ENCODE measurements around the gene NDUFA9. TPM values are rescaled to one million over a fixed set of nuclear protein-coding genes. Genes with fewer than 3 reads are reported as not detected.

NDUFA9 gene
- polyA plus RNA-seq, 2 of the 4 experiments (the other 2 are of a cell fraction), result 121 to 125 TPM

DNA sequence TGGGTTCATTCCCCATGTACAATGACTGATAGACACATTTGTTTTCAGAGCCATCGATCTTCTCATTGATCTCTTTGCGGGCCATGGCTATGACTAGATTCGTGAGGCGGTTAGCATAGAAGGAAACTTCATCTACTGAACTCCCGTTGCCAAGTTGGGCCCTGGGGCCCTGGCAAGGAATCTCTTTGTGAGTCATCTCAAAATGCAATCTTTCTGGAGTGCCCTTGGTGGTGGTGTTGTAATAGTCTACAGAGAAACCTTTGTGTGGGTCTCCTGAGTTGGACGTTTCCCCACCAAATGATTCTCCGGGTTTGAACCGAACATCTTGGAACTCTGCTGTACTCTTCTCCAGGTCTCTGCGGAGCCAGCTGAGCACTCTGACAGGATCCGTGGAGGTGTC lies 20.5 kb upstream of the NDUFA9 start:
- FAIRE-seq (no peak), ATAC-seq (no peak), DNase-seq (ENCODE audit: low read depth in 1 of 2, low spot score in 1 of 2) (no peak)
- Histone ChIP-seq H3K9me3 (no peaks in the 10 kb centered on the region), H3K4me3 (no peak overlapping the region), H3K4me2 (no peak overlapping the region), H3K4me1 (no peaks in the 10 kb centered on the region), H3K27ac (no peak overlapping the region)
- POLR2A ChIA-PET, result no interaction called here
- TF ChIP-seq SREBF2 (IDR thresholded peaks at IDR 0.05) (no peak), PHF8 (IDR thresholded peaks at IDR 0.05; ENCODE audit: borderline replicate concordance, low read depth) (no peak), GATA3 (IDR thresholded peaks at IDR 0.05; ENCODE audit: borderline replicate concordance) (no peak), NFE2L2 (conservative IDR thresholded peaks at IDR 0.05; ENCODE audit: low read length) (no peak), EHF (CRISPR knock-in tag; IDR thresholded peaks at IDR 0.05) (no peak), POLR2A (IDR thresholded peaks at IDR 0.05; ENCODE audit: low read length) (no peak), NR3C1 (IDR thresholded peaks at IDR 0.05) (no peak), JUNB (IDR thresholded peaks at IDR 0.05) (no peak), KDM1A (IDR thresholded peaks at IDR 0.05; ENCODE audit: low read depth) (no peak), TP53 (CRISPR knock-in tag; IDR thresholded peaks at IDR 0.05) (no peak), CEBPB (IDR thresholded peaks at IDR 0.05) (no peak), ZNF302 (CRISPR knock-in tag; IDR thresholded peaks at IDR 0.05) (no peak), RAD21 (conservative IDR thresholded peaks at IDR 0.05 in 1 of 2, IDR thresholded peaks at IDR 0.05 in 1 of 2) (no peak)
- TF ChIP-seq, protein P1, sequence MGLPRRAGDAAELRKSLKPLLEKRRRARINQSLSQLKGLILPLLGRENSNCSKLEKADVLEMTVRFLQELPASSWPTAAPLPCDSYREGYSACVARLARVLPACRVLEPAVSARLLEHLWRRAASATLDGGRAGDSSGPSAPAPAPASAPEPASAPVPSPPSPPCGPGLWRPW (IDR thresholded peaks at IDR 0.05), result no peak
- TF ChIP-seq, protein P2, sequence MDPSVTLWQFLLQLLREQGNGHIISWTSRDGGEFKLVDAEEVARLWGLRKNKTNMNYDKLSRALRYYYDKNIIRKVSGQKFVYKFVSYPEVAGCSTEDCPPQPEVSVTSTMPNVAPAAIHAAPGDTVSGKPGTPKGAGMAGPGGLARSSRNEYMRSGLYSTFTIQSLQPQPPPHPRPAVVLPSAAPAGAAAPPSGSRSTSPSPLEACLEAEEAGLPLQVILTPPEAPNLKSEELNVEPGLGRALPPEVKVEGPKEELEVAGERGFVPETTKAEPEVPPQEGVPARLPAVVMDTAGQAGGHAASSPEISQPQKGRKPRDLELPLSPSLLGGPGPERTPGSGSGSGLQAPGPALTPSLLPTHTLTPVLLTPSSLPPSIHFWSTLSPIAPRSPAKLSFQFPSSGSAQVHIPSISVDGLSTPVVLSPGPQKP (IDR thresholded peaks at IDR 0.05; ENCODE audit: low read depth, low read length), result no peak
- TF ChIP-seq, protein P3, sequence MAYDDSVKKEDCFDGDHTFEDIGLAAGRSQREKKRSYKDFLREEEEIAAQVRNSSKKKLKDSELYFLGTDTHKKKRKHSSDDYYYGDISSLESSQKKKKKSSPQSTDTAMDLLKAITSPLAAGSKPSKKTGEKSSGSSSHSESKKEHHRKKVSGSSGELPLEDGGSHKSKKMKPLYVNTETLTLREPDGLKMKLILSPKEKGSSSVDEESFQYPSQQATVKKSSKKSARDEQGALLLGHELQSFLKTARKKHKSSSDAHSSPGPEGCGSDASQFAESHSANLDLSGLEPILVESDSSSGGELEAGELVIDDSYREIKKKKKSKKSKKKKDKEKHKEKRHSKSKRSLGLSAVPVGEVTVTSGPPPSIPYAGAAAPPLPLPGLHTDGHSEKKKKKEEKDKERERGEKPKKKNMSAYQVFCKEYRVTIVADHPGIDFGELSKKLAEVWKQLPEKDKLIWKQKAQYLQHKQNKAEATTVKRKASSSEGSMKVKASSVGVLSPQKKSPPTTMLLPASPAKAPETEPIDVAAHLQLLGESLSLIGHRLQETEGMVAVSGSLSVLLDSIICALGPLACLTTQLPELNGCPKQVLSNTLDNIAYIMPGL (CRISPR knock-in tag; IDR thresholded peaks at IDR 0.05; ENCODE audit: borderline replicate concordance), result no peak
- WGBS (ENCODE audit: missing lambda C conversion rate), result 44% methylated on average over 10 of the region's 10 CpGs
- CTCF ChIA-PET, result interaction anchor here (1.0 to 1.6 kb wide), 3 partner anchors 10 to 130 kb away, joined by 3 read pairs; no protein-coding TSS in a partner anchor

DNA sequence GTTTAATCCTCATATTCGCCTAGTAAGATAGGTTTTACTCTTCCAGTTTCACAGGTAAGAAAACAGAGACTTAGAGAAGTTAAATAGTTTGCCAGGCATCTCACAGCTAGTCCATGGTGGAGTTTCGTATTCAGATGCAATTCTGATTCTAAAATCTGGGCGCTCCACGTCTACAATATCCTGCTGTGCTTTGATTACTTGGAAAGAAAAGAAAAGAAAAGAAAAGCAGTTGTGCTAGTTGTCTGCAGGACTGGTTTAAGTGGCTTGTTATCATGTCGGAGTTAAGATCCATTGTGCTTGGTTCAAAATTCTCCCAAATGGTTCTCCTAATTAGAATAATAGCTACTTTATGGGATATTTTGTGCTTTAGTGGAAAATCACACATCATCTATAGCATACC lies 18.7 kb upstream of the NDUFA9 start:
- whole genome bisulfite sequencing (ENCODE audit: missing lambda C conversion rate), result 14% methylated on average over 5 of the region's 5 CpGs
- ChIA-PET POLR2A (no interaction called here), CTCF (no interaction called here)
- H3K4me3 ChIP-seq, result no peak overlapping the region
- no peak for TF ChIP-seq POLR2AphosphoS2 (conservative IDR thresholded peaks at IDR 0.05; ENCODE audit: low read length)
- no peak for TF ChIP-seq FOSL2 (IDR thresholded peaks at IDR 0.05)
- TF ChIP-seq FOSL2 (CRISPR knock-in tag; IDR thresholded peaks at IDR 0.05), result no peak
- TF ChIP-seq HOXB13 (CRISPR knock-in tag; IDR thresholded peaks at IDR 0.05; ENCODE audit: low read depth), result no peak
- TF ChIP-seq SREBF2 (IDR thresholded peaks at IDR 0.05), result no peak
- H3K27ac ChIP-seq, result no peak overlapping the region
- no peak for FAIRE-seq
- no peak for DNase-seq (ENCODE audit: low read depth in 1 of 2, low spot score in 1 of 2)
- H3K9me3 ChIP-seq, result no peaks in the 10 kb centered on the region
- ATAC-seq, result no peak
- no peak overlapping the region for H3K4me2 ChIP-seq
- no peaks in the 10 kb centered on the region for H3K4me1 ChIP-seq

DNA sequence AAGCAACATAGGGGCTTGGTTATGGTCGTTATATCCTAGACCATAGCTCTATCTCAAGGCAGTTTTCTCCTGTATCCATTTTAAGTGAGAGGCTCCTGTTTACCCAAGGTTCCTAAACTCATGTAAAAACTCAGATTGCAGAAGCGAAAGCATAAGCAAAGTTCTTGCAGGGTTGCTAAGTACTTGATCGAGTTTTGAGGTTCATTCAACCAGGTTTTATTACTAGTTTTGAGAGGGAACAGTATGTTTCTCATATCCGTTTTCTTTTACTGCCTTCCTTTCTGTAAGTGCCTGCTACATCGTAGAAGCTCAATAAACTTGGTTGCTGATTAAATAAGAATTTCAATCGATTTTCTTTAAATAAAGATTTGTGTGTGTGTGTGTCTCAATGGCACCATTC lies 5.2 kb upstream of the NDUFA9 start:
- Histone ChIP-seq H3K4me2 (no peak overlapping the region), H3K4me3 (no peak overlapping the region), H3K4me1 (peaks cover 5% of the 10 kb centered on the region; the same call in 2 of the 3 replicates), H3K27ac (no peak overlapping the region), H3K9me3 (no peaks in the 10 kb centered on the region)
- FAIRE-seq, result no peak
- no peak for TF ChIP-seq RFX5 (IDR thresholded peaks at IDR 0.05)
- ChIA-PET POLR2A (no interaction called here), CTCF (interaction anchor here (0.8 kb wide), 1 partner anchor 39 kb away, joined by 3 read pairs; no protein-coding TSS in a partner anchor)
- no peak for ATAC-seq
- WGBS (ENCODE audit: missing lambda C conversion rate), result 17% methylated on average over 6 of the region's 6 CpGs
- DNase-seq (ENCODE audit: low read depth in 1 of 2, low spot score in 1 of 2), result no peak
